ENCODE results near the gene TFAP2E.

DNA sequence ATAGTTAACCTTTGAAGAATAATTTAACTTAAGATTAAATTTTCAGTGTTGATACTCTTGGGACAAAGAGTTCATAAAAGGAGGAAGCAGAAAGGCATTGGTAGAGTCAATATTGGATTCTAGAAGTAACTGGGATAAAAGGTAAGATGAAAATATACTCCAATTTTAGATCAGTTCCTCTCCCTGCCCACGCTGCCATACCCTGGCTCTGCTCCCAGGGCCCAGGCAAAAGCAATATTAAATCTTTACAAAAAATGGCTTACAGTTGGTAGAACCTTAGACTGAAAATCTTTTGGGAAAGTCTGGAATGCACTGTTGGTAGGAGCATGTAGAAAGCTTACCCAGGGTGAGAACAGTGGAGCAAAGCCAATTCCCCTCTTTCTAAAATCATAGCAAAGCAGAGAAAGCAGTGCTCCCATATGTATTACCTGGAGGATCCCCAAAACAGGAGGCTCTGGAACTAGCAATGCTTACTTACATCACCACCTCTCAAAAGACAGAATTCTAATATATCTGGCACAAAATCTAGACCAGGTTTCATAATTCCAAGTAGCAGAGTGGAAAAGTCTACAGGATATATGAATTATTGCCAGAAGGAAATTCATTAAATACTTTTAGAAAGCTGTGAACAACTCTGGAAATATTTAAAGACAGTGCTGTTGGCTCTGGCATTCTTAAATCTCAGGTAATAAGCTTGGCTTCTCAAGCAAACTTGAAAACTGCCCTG is 40.5 kb upstream of the TFAP2E start:
- TF ChIP-seq, protein P1, sequence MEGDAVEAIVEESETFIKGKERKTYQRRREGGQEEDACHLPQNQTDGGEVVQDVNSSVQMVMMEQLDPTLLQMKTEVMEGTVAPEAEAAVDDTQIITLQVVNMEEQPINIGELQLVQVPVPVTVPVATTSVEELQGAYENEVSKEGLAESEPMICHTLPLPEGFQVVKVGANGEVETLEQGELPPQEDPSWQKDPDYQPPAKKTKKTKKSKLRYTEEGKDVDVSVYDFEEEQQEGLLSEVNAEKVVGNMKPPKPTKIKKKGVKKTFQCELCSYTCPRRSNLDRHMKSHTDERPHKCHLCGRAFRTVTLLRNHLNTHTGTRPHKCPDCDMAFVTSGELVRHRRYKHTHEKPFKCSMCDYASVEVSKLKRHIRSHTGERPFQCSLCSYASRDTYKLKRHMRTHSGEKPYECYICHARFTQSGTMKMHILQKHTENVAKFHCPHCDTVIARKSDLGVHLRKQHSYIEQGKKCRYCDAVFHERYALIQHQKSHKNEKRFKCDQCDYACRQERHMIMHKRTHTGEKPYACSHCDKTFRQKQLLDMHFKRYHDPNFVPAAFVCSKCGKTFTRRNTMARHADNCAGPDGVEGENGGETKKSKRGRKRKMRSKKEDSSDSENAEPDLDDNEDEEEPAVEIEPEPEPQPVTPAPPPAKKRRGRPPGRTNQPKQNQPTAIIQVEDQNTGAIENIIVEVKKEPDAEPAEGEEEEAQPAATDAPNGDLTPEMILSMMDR (IDR thresholded peaks at IDR 0.05 in 4 of 5, conservative IDR thresholded peaks at IDR 0.05 in 1 of 5) = no peak
- TF ChIP-seq POLR2A (IDR thresholded peaks at IDR 0.05) = no peak

Data from gastrocnemius medialis (tissue), 4 donors.